Measurements from ENCODE around the gene P2RX3. TPM values are rescaled to one million over a fixed set of nuclear protein-coding genes. Genes with fewer than 3 reads are reported as not detected.

The P2RX3 gene
- total RNA-seq, 1 donor from 2014 or later = not detected

- Histone ChIP-seq H3K4me2 (ENCODE audit: low read length) (no peak overlapping the region), H3K36me3 (ENCODE audit: insufficient read depth, low read length) (peaks cover 6% of the 10 kb centered on the region), H3K4me1 (ENCODE audit: insufficient read depth, low read length) (no peaks in the 10 kb centered on the region), H3K79me2 (ENCODE audit: insufficient read depth, low read length) (no peaks in the 10 kb centered on the region), H3K9me3 (ENCODE audit: insufficient read depth, low read depth, low read length) (no peaks in the 10 kb centered on the region), H3K4me3 (ENCODE audit: insufficient read depth, low read depth, low read length) (no peak overlapping the region), H3K27me3 (ENCODE audit: insufficient read depth, low read length) (peaks cover 2% of the 10 kb centered on the region), H3K27ac (ENCODE audit: low read depth, low read length) (no peak overlapping the region), H4K20me1 (ENCODE audit: insufficient read depth, low read length) (no peaks in the 10 kb centered on the region), H2AFZ (ENCODE audit: low read depth, low read length) (no peak overlapping the region), H3K9ac (ENCODE audit: low read length) (no peak overlapping the region)
- H3K9me3 Mint-ChIP-seq (ENCODE audit: unreplicated experiment) = no peaks in the 10 kb centered on the region
- H3K27me3 Mint-ChIP-seq (ENCODE audit: low read depth, unreplicated experiment) = peaks cover 9% of the 10 kb centered on the region
- H3K27ac Mint-ChIP-seq (ENCODE audit: unreplicated experiment) = peak overlapping the region; percentile 34
- peaks cover 15% of the 10 kb centered on the region for H3K36me3 Mint-ChIP-seq (ENCODE audit: low read depth, unreplicated experiment)
- FAIRE-seq = no peak
- no peak for TF ChIP-seq CTCF (IDR thresholded peaks at IDR 0.05; ENCODE audit: insufficient read depth, low read depth, low read length)
- TF ChIP-seq EZH2 (IDR thresholded peaks at IDR 0.05; ENCODE audit: insufficient read depth, low read length) = no peak
- peak; percentile 42 for DNase-seq (ENCODE audit: low read depth)
- no peak overlapping the region for H3K4me3 Mint-ChIP-seq (ENCODE audit: unreplicated experiment)
- peaks cover 26% of the 10 kb centered on the region for H3K4me1 Mint-ChIP-seq (ENCODE audit: low read depth, unreplicated experiment)
Measured at GRCh38 chr11:57406337-57406904, 68.3 kb downstream of the P2RX3 start.

- Mint-ChIP-seq H3K4me3 (ENCODE audit: unreplicated experiment) (no peak overlapping the region), H3K36me3 (ENCODE audit: low read depth, unreplicated experiment) (peaks cover 15% of the 10 kb centered on the region), H3K27me3 (ENCODE audit: low read depth, unreplicated experiment) (peaks cover 9% of the 10 kb centered on the region), H3K9me3 (ENCODE audit: unreplicated experiment) (no peaks in the 10 kb centered on the region), H3K27ac (ENCODE audit: unreplicated experiment) (peak overlapping the region; percentile 26), H3K4me1 (ENCODE audit: low read depth, unreplicated experiment) (peaks cover 26% of the 10 kb centered on the region)
- H4K20me1 ChIP-seq (ENCODE audit: insufficient read depth, low read length) = no peaks in the 10 kb centered on the region
- H3K4me2 ChIP-seq (ENCODE audit: low read length) = no peak overlapping the region
- H3K27ac ChIP-seq (ENCODE audit: low read depth, low read length) = no peak overlapping the region
- H3K4me1 ChIP-seq (ENCODE audit: insufficient read depth, low read length) = no peaks in the 10 kb centered on the region
- TF ChIP-seq CTCF (IDR thresholded peaks at IDR 0.05; ENCODE audit: insufficient read depth, low read depth, low read length) = no peak
- peaks cover 2% of the 10 kb centered on the region for H3K27me3 ChIP-seq (ENCODE audit: insufficient read depth, low read length)
- peaks cover 6% of the 10 kb centered on the region for H3K36me3 ChIP-seq (ENCODE audit: insufficient read depth, low read length)
- DNase-seq (ENCODE audit: low read depth) = no peak
- H3K79me2 ChIP-seq (ENCODE audit: insufficient read depth, low read length) = no peaks in the 10 kb centered on the region
- H3K4me3 ChIP-seq (ENCODE audit: insufficient read depth, low read depth, low read length) = no peak overlapping the region
- no peaks in the 10 kb centered on the region for H3K9me3 ChIP-seq (ENCODE audit: insufficient read depth, low read depth, low read length)
- FAIRE-seq = no peak
- H2AFZ ChIP-seq (ENCODE audit: low read depth, low read length) = no peak overlapping the region
- H3K9ac ChIP-seq (ENCODE audit: low read length) = no peak overlapping the region
Measured at GRCh38 chr11:57407010-57407920, 69.1 kb downstream of the P2RX3 start.

All from astrocyte (in vitro differentiated cells and primary cell).